ENCODE measurements around the gene MYH9.
"Not testable (repeated sequence)": the region's sequence is repeated elsewhere in the genome, so short reads cannot be mapped to it uniquely, and the experiment has no call there.

Gene MYH9

GRCh38 chr22:36281781-36282327, 105.9 kb downstream of the MYH9 start:
- ChIA-PET CTCF (no interaction called here), POLR2A (no interaction called here)
- TF ChIP-seq TARDBP (IDR thresholded peaks at IDR 0.05) (no peak), BHLHE40 (IDR thresholded peaks at IDR 0.05; ENCODE audit: borderline replicate concordance) (no peak), HDGF (IDR thresholded peaks at IDR 0.05; ENCODE audit: borderline replicate concordance) (no peak), SP1 (IDR thresholded peaks at IDR 0.05) (no peak), ELF4 (IDR thresholded peaks at IDR 0.05) (no peak), LEF1 (IDR thresholded peaks at IDR 0.05; ENCODE audit: borderline replicate concordance) (no peak), ARNT (IDR thresholded peaks at IDR 0.05) (no peak), ZNF384 (IDR thresholded peaks at IDR 0.05) (no peak), FOXM1 (IDR thresholded peaks at IDR 0.05; ENCODE audit: borderline replicate concordance) (no peak), FOXA1 (IDR thresholded peaks at IDR 0.05) (no peak), CTBP1 (IDR thresholded peaks at IDR 0.05; ENCODE audit: borderline replicate concordance) (no peak), SUZ12 (IDR thresholded peaks at IDR 0.05) (no peak), L3MBTL2 (conservative IDR thresholded peaks at IDR 0.05) (no peak), FOXK2 (IDR thresholded peaks at IDR 0.05) (no peak), NFRKB (IDR thresholded peaks at IDR 0.05) (no peak)
- TF ChIP-seq, protein P1, sequence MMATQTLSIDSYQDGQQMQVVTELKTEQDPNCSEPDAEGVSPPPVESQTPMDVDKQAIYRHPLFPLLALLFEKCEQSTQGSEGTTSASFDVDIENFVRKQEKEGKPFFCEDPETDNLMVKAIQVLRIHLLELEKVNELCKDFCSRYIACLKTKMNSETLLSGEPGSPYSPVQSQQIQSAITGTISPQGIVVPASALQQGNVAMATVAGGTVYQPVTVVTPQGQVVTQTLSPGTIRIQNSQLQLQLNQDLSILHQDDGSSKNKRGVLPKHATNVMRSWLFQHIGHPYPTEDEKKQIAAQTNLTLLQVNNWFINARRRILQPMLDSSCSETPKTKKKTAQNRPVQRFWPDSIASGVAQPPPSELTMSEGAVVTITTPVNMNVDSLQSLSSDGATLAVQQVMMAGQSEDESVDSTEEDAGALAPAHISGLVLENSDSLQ (IDR thresholded peaks at IDR 0.05): no peak

GRCh38 chr22:36280379-36280778, 107.4 kb downstream of the MYH9 start:
- no peak for DNase-seq (ENCODE audit: extremely low spot score)
- POLR2A ChIA-PET: interaction anchor here (1.0 kb wide), 1 partner anchor 41 kb away, joined by 3 read pairs; the partner anchor contains the start of gene APOL2
- CTCF ChIA-PET: interaction anchor here (0.6 to 1.1 kb wide), 4 partner anchors 15 to 242 kb away, joined by 3 to 8 read pairs (median 4); no protein-coding TSS in a partner anchor
- TF ChIP-seq, protein P1 (IDR thresholded peaks at IDR 0.05): no peak
- TF ChIP-seq ARNT (IDR thresholded peaks at IDR 0.05) (no peak), CTBP1 (IDR thresholded peaks at IDR 0.05; ENCODE audit: borderline replicate concordance) (no peak), FOXA1 (IDR thresholded peaks at IDR 0.05) (no peak), TARDBP (IDR thresholded peaks at IDR 0.05) (no peak)

More at GRCh38 chr22:36281781-36282327, 105.9 kb downstream of the MYH9 start:
- DNase-seq (ENCODE audit: extremely low spot score): no peak

- ChIA-PET CTCF (interaction anchor here (1.3 kb wide), 1 partner anchor 57 kb away, joined by 4 read pairs; no protein-coding TSS in a partner anchor), POLR2A (no interaction called here)
- DNase-seq (ENCODE audit: extremely low spot score): no peak
- no peak for TF ChIP-seq CTBP1 (IDR thresholded peaks at IDR 0.05; ENCODE audit: borderline replicate concordance)
- TF ChIP-seq ELF4 (IDR thresholded peaks at IDR 0.05): no peak
- no peak for TF ChIP-seq SP1 (IDR thresholded peaks at IDR 0.05)
- no peak for TF ChIP-seq HDGF (IDR thresholded peaks at IDR 0.05; ENCODE audit: borderline replicate concordance)
- no peak for TF ChIP-seq FOXA1 (IDR thresholded peaks at IDR 0.05)
- TF ChIP-seq FOXK2 (IDR thresholded peaks at IDR 0.05): no peak
- no peak for TF ChIP-seq NFRKB (IDR thresholded peaks at IDR 0.05)
- TF ChIP-seq SUZ12 (IDR thresholded peaks at IDR 0.05): no peak
- no peak for TF ChIP-seq LEF1 (IDR thresholded peaks at IDR 0.05; ENCODE audit: borderline replicate concordance)
- no peak for TF ChIP-seq TARDBP (IDR thresholded peaks at IDR 0.05)
- TF ChIP-seq, protein P1 (IDR thresholded peaks at IDR 0.05): no peak
- TF ChIP-seq BHLHE40 (IDR thresholded peaks at IDR 0.05; ENCODE audit: borderline replicate concordance): no peak
- no peak for TF ChIP-seq ARNT (IDR thresholded peaks at IDR 0.05)
- TF ChIP-seq FOXM1 (IDR thresholded peaks at IDR 0.05; ENCODE audit: borderline replicate concordance): no peak
- no peak for TF ChIP-seq ZNF384 (IDR thresholded peaks at IDR 0.05)
- TF ChIP-seq L3MBTL2 (conservative IDR thresholded peaks at IDR 0.05): no peak
Observed at GRCh38 chr22:36279219-36279666, 108.5 kb downstream of the MYH9 start.

GRCh38 chr22:36277482-36278291, 110.1 kb downstream of the MYH9 start:
- CTCF ChIA-PET: interaction anchor here (0.7 to 1.5 kb wide), 7 partner anchors 9 to 97 kb away, joined by 3 to 6 read pairs (median 4); no protein-coding TSS in a partner anchor
- POLR2A ChIA-PET: no interaction called here
- DNase-seq (ENCODE audit: extremely low spot score): peak; percentile 80
- TF ChIP-seq TARDBP (IDR thresholded peaks at IDR 0.05) (no peak), FOXA1 (IDR thresholded peaks at IDR 0.05) (no peak), BHLHE40 (IDR thresholded peaks at IDR 0.05; ENCODE audit: borderline replicate concordance) (no peak), SUZ12 (IDR thresholded peaks at IDR 0.05) (no peak), HDGF (IDR thresholded peaks at IDR 0.05; ENCODE audit: borderline replicate concordance) (no peak), FOXM1 (IDR thresholded peaks at IDR 0.05; ENCODE audit: borderline replicate concordance) (no peak), L3MBTL2 (conservative IDR thresholded peaks at IDR 0.05) (no peak), CTBP1 (IDR thresholded peaks at IDR 0.05; ENCODE audit: borderline replicate concordance) (no peak), ELF4 (IDR thresholded peaks at IDR 0.05) (no peak), SP1 (IDR thresholded peaks at IDR 0.05) (no peak), LEF1 (IDR thresholded peaks at IDR 0.05; ENCODE audit: borderline replicate concordance) (no peak), ARNT (IDR thresholded peaks at IDR 0.05) (no peak), ZNF384 (IDR thresholded peaks at IDR 0.05) (no peak)
- TF ChIP-seq, protein P1 (IDR thresholded peaks at IDR 0.05): no peak

GRCh38 chr22:36274531-36274930, 113.2 kb downstream of the MYH9 start:
- TF ChIP-seq, protein P1 (IDR thresholded peaks at IDR 0.05): no peak
- TF ChIP-seq ELF4 (IDR thresholded peaks at IDR 0.05): no peak
- TF ChIP-seq LEF1 (IDR thresholded peaks at IDR 0.05; ENCODE audit: borderline replicate concordance): no peak
- no peak for TF ChIP-seq FOXK2 (IDR thresholded peaks at IDR 0.05)
- no peak for TF ChIP-seq CTBP1 (IDR thresholded peaks at IDR 0.05; ENCODE audit: borderline replicate concordance)
- no peak for TF ChIP-seq ARNT (IDR thresholded peaks at IDR 0.05)
- TF ChIP-seq SUZ12 (IDR thresholded peaks at IDR 0.05): no peak
- TF ChIP-seq ZNF384 (IDR thresholded peaks at IDR 0.05): no peak
- TF ChIP-seq TARDBP (IDR thresholded peaks at IDR 0.05): no peak
- TF ChIP-seq FOXM1 (IDR thresholded peaks at IDR 0.05; ENCODE audit: borderline replicate concordance): no peak
- no peak for TF ChIP-seq L3MBTL2 (conservative IDR thresholded peaks at IDR 0.05)
- ChIA-PET POLR2A (no interaction called here), CTCF (interaction anchor here (0.6 to 0.7 kb wide), 2 partner anchors 97 to 542 kb away, joined by 3 to 7 read pairs; no protein-coding TSS in a partner anchor)
- DNase-seq (ENCODE audit: extremely low spot score): no peak

DNA sequence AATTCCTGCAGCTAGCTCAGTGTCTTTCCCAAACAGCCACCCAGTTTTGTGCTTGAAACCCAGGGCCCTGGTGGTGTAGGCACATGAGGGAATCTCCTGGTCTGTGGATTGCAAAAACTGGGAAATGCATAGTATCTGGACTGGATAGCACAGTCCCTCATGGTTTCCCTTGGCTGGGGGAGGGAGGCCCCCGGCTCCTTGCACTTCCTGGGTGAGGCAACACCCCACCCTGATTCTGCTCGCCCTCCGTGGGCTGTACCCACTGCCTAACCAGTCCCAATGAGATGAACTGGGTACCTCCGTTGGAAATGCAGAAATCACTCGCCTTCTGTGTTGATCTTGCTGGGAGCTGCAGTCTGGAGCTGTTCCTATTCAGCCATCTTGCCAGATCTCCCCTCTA, 115.8 kb downstream of the MYH9 start:
- CTCF ChIA-PET; DNase-seq (ENCODE audit: extremely low spot score): not testable (repeated sequence)
- POLR2A ChIA-PET: interaction anchor here (1.0 kb wide), 1 partner anchor 33 kb away, joined by 3 read pairs; the partner anchor contains the start of gene APOL2

- DNase-seq (ENCODE audit: extremely low spot score); POLR2A ChIA-PET; CTCF ChIA-PET: not testable (repeated sequence)
Observed at GRCh38 chr22:36271231-36271630, 116.5 kb downstream of the MYH9 start.

Data from HEK293T (cell line).